SIG-M5 treated with dmso at 0.1 percent for 504 hours (cell line): ENCODE measurements around the gene KRTAP12-2.
"Not testable (repeated sequence)": the region's sequence is repeated elsewhere in the genome, so short reads cannot be mapped to it uniquely, and the experiment has no call there.

Source experiments
- DNase-seq: peaks from one replicate; lab custom pipeline; 2025; ENCODE audit not compliant: unreplicated experiment; lab: John Stamatoyannopoulos, UW

Gene KRTAP12-2

DNA sequence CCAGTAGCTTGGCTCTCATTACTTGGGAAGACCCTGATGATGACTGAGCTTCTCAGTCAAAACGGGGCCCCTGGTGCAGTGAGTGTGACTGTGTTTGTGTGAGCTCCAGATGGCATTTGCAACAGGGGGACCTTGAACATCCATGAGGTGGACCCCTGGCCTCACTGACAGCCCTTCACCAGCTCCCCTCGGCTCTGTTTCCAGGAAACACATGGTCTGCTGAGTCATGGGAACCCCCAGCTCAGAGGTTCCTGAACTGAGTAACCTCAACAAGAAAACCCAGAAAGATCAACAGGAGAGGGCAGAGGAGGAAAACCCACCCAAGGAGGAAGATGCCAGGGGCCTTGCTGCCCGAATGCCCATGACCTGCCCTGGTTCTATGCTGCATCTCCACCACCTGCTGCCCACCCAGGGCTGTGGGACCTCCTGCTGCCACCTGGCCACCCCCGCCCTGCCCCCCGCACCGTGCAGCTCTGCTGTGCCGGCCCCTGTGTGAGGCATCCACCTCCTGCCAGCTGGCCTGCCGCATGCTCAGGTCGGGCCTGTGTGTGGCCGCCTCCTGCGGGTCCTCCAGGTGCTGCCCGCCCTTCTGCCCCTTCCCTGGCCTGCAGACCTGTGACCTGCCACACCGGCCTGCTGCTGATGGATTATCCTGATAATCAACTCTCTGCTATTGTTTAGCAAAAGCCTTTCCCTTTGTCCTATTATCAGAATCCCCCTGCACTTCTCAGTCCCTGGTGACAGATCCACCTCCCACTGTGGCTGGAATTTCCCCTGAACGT lies 19.5 kb upstream of the KRTAP12-2 start:
- DNase-seq = no peak

DNA sequence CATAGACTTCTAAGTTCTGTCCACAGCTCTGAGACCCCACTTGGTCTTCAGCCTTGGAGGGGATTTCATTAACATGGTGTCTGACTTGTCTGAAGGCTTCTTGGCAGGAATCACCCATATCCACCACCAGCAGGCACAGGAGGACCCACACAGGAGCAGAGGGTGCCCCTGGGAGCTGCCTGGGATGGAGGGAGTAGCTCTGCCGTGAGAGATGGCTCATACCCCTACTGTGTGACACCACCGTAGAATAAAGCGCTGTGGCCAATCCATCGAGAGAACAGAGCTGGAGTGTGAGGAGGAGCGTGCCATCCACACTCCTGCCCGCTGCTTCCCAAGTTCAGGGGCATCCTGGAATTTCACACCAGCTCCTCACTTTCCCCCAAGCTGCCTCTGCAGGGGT lies 18.3 kb upstream of the KRTAP12-2 start:
- DNase-seq = not testable (repeated sequence)

DNA sequence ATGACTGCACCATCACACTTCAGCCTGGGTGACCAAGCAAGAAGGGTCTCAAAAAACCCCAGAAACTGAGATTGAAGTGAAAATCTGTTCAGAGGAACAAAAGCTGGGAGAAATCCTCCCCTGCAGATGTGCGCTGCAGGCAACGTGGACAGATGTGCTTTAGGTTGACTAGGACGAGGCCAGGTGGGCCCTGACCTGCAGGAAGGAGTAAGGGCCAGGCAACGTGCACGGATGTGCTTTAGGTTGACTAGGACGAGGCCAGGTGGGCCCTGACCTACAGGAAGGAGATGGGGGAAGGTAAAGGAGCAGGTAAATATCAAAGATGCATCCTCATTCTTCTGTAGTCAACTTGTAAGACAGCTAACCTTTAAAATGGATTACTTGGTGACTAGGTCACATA lies 17.8 kb upstream of the KRTAP12-2 start:
- no peak for DNase-seq

DNA sequence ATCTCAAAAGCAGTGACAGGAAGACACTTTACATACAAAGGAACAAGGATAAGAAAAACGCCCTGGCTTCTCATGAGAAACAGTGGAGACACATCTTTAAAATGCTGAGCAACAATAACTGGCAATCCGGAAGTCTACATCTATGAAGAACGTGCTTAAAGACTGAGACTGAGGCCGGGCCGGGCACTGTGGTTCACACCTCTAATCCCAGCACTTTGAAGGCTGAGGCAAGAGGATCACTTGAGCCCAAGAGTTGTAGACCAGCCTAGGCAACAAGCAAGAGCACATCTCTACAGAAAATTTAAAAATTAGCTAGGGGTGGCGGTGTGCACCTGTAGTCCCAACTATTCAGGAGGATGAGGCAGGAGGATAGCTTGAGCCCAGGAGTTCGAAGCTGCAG lies 17.4 kb upstream of the KRTAP12-2 start:
- DNase-seq = no peak

DNA sequence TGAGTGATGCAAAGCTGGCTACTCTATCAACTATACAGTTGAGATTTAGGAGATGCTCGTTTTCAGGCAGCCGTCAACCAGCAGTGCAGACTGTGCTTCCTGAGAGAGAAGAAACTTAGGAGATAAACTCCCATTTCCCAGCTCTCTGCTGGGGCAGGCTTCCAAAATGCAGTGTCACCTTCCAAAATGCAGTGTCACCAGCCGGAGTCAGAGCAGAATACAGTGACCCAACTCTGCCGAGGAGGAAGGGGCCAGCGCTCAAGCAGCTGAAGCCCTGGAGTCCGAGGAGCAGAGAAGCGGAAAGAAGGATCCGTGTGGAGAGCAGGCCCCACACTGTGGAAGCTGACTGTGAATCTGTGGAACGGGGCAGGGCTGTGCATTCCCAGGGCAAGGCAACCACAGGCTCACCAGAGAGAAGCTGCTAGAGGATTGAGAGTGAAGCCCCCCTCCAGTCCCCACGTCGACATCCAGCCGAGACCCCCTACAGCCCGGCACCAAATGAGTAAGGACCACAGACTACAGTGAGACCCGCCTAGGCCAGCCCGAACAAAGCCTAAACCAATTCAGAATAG lies 15.9 kb upstream of the KRTAP12-2 start:
- DNase-seq = no peak

DNA sequence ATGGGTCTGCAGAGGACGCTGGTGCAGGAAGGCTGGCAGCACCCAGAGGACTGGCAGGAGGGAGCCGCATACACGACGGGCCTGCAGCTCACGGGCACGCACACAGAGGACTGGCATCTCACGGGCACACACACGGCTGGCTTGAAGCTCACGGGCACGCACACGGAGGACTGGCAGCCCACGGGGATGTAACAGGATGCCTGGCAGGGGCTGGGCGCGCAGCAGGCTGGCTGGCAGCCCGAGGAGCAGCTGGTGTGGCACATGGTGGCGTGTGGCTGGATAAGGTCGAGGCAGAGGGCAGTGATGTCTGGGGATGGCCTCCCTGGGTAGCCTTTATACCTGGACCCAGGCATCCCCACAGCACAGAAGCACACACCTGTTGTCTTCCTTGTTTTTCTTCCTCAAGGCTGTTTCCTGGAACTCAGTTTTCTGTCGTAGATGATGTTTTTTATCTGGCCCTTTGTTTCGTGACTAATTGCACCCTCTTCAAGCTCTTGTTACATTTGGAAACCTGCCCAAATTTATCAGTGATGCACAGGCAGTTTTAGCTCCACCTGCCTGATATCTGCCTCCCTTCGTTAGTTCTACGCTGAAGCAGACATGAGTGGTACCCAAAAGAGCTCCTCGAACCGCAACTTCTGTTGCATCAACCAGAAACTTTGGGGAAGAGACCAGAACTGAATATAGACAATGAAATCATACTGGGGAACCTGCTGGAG lies 15.3 kb upstream of the KRTAP12-2 start, which contains the start of gene KRTAP12-1:
TSS of gene KRTAP12-1 (minus strand) at position 303 of the 719 bp plus-strand sequence. CDS start at position 263, 40 bp downstream.
- no peak for DNase-seq

DNA sequence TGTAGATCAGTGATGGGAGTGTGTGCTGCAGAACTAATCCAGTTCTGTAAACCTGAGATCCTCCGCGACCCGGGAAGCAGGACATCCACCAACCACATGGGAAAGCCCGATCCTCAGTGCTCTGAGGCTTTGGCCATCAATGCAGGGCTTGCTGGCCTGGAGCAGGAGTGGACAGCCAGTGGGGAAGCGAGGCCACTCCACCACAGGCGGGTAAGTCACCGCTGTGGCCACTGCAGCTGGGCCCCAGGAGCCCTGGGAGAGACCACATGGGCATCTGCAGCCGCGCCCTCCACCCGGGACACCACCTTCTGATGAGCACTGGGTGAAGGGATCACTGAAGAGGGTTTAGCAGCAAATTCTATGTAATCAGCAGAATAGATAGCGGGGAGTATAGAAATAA lies 14.4 kb upstream of the KRTAP12-2 start:
- DNase-seq = no peak

DNA sequence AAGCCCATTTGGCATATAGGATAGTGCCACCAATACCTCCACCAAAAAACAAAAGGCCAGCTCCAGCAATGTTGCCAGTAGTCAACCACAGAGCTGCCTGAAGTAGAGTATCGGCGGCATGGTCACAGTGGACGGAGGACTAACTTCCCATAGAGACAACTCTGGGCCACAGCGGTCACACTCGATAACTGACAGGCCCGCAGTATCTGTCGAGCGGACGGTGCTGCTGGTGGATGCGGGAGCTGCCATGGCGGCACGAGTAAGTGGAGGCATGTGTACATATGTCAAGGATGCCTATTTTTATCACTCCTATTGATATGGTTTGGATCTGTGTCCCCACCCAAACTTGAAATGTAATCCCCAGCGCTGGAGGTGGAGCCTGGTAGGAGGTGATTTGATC lies 11.2 kb upstream of the KRTAP12-2 start:
- DNase-seq = no peak

DNA sequence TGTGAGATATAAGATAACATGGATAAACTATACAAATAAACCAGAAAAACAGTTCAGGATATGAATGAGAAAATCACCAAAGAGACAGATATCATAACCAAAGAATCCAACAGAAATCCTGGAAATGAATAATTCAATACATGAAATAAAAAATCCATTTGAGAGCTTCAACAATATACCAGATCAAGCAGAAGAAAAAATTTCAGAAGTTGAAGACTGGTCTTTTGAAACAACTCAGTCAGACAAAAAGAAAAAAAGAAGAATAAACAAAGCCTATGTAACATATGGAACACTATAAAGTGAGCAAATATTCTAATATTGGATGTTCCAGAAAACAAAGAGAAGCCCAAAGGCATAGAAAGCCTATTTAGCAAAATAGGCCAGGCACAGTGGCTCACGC lies 5.2 kb upstream of the KRTAP12-2 start:
- no peak for DNase-seq

DNA sequence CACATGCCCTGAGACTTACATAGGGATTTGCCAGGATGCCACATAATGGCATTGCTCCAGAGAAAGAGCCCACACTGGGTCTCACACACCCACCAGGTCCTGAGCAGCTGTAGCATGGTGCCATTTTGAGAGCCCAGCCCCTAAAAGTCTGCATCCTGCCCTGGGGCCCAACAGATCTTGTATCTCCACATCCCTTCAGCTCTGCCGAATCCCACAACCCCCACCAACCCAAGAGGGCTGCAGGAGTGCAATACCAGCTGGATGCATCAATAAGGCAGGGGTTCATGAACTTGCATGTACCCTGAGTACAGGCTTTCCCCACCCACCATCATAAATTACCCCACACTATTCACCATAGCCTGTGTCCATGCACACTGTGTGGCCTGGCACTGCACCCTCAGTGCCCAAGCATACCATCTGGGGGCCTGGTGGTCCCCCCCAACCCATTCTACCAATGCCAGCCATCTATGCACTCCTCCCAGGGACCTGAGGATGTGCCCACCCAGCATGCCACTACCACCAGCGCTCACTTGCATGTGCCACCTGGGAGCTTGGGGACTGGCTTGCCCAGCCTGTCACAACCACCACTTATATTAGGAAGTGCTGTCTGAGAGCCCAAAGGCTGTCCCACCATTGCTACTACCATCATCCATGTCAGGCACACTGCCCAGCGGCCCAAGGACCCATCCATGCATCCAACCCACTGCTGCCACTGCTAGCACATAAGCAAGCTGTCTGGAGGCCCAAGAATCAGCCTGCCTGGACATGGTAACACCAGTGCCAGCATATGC lies 4.1 kb upstream of the KRTAP12-2 start:
- no peak for DNase-seq

DNA sequence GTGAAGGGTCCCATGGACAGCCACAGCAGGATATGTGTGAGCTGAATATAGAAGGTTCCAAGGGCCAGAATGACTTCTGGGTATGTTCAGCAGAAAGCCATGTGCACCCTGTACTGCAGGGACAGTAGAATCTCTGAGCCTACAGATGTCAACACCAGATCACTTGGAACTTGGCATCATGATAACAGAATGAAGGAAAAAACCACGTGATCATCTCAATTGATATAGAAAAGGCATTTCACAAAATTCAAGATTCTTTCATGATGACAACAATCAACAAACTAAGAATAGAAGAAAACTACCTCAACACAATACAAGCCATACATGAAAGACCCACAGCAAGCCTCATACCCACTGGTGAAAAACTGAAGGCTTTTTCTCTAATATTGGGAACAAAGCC lies 885 bp upstream of the KRTAP12-2 start:
- no peak for DNase-seq

DNA sequence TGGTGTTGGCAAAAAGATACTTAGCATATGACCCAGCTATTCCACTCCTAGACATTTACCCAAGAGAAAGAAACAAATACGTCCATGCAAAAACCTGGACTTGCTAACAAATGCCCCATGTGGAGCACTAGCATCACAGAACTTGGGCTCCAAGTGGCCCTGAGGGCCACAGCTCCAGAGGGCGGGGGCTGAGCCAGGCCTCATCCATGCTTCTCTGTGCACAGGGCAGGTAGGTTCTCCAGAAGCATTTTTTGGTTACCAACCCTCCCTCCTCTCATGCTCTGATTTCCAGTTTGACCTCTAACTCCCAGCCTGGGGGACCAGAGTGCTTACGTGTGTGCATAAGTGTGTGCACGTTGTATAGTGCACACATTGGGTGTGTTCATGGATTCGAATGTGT lies 2.0 kb downstream of the KRTAP12-2 start:
- DNase-seq = no peak

DNA sequence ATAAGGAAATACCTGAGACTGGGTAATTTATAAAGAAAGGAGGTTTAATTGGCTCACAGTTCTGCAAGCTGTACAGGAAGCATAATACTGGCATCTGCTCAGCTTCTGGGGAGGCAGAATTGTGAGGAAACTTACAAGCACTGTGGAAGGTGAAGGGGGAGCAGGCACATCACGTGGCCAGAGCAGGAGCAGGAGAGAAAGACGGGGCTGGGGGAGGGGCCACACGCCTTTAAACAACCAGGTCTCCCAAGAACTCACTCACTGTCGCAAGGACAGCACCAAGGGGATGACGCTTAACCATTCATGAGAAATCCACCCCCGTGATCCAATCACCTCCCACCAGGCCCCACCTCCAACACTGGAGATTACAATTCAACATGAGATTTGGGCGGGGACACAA lies 5.2 kb downstream of the KRTAP12-2 start:
- DNase-seq = not testable (repeated sequence)

DNA sequence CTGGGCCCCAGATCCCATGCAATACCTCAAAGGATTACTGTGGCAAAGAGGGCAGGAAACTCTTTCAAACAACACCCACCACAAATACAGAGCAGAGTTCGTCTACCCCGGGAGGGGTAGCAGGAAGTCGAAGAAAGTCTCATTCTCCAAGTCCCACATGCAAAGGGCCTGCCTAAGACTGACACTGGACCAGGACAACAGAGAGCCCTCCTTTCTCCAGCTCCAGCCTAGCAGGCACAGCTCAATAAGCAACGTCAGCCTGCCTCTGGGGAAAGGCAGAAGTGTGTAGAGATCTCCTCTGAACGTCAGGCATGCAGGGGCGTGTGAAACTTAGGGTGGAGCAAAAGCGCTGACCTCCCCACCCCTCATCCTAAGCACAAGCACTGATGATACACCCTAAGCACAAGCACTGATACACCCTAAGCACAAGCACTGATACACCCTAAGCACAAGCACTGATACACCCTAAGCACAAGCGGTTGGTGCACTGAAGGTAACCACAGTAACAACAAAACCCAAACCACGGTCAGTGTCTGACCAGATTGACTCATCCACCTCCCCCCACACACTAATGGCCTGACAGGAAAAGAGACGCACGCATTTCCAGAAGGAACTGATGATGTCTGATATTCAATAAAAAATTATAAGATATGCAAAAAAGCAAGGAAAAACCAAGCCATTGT lies 7.7 kb downstream of the KRTAP12-2 start:
- no peak for DNase-seq

DNA sequence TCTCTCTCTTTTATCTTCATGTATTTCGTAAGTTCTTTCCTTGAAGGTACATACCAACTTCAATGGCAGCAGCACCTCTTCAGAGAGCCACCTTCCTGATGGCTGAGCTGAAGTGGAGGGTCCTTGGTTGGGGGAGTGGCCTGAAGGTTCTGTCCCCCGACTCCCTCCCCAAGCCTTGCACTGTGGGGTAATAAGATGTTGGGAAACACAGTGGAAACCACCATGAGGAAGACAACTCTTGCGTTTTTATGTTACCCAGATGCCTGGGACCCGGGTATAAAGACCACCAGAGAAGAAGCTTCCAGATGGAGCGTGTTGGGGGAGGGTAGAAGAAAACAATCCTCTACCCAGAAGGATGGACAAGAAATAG lies 8.2 kb downstream of the KRTAP12-2 start:
- DNase-seq = no peak

DNA sequence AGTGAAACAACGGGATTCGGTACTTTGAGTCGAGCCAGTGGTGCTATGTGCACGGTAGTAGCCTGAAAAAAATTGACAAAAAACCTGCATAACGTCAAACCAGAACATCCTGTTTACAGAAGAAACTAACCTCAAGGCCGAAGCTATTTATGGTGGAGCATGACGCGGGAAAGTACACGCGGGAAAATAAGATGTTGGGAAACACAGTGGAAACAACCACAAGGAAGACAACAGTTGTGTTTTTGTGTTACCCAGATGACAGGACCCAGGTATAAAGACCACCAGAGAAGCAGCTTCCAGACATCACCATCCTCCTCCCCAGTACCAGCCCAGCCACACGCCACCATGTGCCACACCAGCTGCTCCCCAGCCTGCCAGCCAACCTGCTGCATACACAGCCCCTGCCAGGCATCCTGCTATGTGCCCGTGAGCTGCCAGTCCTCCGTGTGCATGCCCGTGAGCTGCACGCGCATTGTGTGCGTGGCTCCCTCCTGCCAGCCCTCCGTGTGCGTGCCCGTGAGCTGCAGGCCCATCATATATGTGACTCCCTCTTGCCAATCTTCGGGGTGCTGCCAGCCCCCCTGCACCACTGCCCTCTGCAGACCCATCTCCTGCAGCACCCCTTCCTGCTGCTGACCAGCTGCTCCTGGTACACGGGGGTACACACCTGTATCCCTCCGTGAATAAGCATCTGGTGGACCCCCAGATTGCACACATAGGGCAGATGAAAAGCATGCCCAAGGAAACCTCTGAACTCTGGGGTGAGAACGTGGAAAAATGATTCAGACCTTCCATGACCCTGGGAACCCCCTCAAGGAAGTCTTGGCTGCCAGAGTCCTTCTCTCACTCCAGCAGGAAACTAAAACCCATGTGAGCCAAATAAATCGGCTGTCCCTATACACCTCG lies 8.8 kb downstream of the KRTAP12-2 start, which contains the start of gene KRTAP12-3:
TSS of gene KRTAP12-3 (plus strand) at position 298 of the 906 bp plus-strand sequence. CDS start at position 346, 48 bp downstream.
- no peak for DNase-seq

DNA sequence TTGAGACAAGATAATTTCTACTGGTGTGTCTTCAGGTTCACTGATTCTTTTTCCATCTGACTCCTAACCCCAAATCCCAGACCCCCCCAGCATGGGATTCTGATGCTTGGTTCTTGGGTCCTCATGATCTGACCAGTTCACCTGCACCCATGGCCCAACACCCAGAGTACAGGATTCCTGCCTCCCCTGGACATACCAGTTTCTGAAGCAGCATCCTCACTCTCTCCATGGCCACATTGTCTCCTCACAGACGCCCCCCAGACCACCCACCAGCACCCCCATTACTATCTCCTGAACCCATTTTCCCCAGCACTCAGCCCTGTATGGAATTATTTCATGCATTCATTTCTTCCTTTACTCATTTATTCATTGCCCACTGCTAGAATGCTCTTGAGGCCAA lies 9.9 kb downstream of the KRTAP12-2 start:
- no peak for DNase-seq

DNA sequence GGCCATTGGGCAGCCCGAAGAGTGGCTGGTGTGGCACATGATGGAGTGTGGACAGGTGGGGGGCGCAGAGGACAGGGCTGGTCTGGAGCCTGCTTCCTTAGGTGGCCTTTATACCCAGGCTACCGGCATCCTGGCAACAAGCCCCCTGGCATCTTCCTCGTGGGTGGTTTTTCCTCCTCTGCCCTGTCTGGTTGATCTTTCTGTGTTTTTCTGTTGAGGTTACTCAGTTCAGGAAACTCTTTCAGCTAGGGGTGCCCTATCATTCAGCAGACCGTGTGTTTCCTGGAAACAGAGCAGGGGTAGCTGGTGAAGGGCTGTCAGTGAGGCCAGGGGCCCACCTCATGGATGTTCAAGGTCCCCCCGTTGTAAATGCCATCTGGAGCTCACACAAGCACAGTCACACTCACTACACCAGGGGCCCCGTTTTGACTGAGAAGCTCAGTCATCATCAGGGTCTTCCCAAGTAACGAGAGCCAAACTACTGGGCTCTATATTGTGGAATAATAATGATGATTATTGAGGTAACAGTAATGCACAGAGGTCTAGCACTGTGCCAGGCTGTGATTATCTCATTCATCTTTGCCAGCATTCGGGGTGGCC lies 12.1 kb downstream of the KRTAP12-2 start, which contains the start of gene KRTAP12-4:
TSS of gene KRTAP12-4 (minus strand) at position 84 of the 600 bp plus-strand sequence. CDS start at position 39, 45 bp downstream.
- DNase-seq = no peak
